SJCRH30 (cell line): ENCODE data around the gene OR6B2. TPM values are rescaled to one million over a fixed set of nuclear protein-coding genes. Genes with fewer than 3 reads are reported as not detected.
A peak's percentile ranks its signal among the peaks of the same experiment; 100 is the strongest.

Experiments
- DNase-seq, 2 experiments: peaks; one replicate each; pipeline ENCODE4 v3.0.0-alpha.2; 2015 to 2020
- H3K27ac ChIP-seq: fragments of 250-450 bp; sonication (Bioruptor Pico); 2 replicates; pipeline ENCODE4 v1.5.1; 2020; ENCODE audit warnings: mild to moderate bottlenecking, moderate library complexity
- H3K27me3 ChIP-seq: fragments of 250-450 bp; sonication (Bioruptor Pico); 2 replicates; pipeline ENCODE4 v1.5.1; 2020; ENCODE audit warnings: mild to moderate bottlenecking, moderate library complexity
- H3K36me3 ChIP-seq: fragments of 250-450 bp; sonication (Bioruptor Pico); 2 replicates; pipeline ENCODE4 v1.5.1; 2020; ENCODE audit warnings: mild to moderate bottlenecking, moderate library complexity
- H3K4me1 ChIP-seq: fragments of 250-450 bp; sonication (Bioruptor Pico); 2 replicates; pipeline ENCODE4 v1.5.1; 2020; ENCODE audit warnings: mild to moderate bottlenecking, moderate library complexity
- H3K4me3 ChIP-seq: fragments of 250-450 bp; sonication (Bioruptor Pico); 2 replicates; pipeline ENCODE4 v1.5.1; 2020; ENCODE audit warnings: mild to moderate bottlenecking, moderate library complexity
- H3K9me3 ChIP-seq: fragments of 250-450 bp; sonication (Bioruptor Pico); replicated peaks from 2 replicates; pipeline ENCODE4 v1.5.1; 2020; ENCODE audit warnings: mild to moderate bottlenecking, moderate library complexity
- total RNA-seq: library from RNA; depleted of rRNA; stranded (reverse); fragments of >200 nt; shearing (Covaris generic); gene quantifications from 2 replicates; pipeline ENCODE4 v1.2.3, GENCODE V29; 2014

Gene OR6B2
- total RNA-seq, 1 experiment from 2014 or later: not detected

DNA sequence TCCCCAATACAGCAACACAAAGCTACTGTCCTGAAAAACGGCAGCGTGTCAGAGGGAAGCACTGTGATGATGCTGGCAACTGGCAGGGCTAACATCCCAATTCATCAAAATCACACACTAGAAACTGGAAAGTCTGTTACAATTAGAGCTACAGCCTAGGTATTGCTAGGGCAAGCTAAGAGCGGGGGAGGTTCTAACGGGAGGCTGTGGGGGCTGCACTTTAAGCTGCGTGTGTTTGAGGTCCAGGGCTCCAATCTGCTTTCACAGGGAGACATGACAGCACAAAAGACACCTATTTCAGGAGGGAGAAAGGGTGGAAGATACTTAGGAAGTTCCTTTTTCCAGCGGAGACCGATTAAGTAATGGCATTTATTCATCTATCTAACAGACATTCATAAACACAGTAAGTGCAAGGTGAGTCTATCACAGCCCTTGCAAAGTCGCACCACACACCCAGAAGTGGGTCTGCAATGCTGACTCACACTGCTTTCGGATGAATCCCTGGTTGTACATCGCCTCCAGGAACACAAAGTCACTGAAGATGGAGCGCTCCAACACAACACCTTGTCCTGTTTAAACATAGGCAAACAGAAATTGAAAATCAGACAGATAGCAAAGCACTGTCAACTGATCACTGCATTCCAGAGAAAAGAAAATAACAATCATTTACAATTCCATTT, 12.0 kb downstream of the OR6B2 start:
- H3K4me3 ChIP-seq: no peak overlapping the region
- no peak overlapping the region for H3K27ac ChIP-seq
- H3K27me3 ChIP-seq: no peaks in the 10 kb centered on the region
- H3K9me3 ChIP-seq: no peaks in the 10 kb centered on the region
- no peaks in the 10 kb centered on the region for H3K4me1 ChIP-seq
- peaks cover 65% of the 10 kb centered on the region for H3K36me3 ChIP-seq
- no peak for DNase-seq

DNA sequence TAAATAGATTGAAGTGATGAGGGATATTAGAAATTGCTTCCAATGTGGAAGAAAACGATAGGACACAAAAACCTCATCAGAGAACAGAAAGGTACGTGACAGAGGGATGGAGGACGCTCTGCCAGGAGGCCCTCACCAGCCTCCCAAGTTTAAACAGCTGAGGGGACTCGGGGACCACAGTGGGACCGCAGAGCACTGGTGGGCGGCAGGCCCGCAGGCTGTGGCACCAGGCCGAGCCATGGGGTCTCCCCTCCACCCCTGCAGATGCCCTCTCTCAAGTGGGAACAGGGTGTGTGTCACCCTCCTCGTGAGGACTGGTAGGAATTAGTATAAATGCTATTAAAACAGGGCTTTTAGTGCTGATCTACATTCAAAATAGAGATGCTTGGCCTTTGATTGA, 15.9 kb downstream of the OR6B2 start:
- no peak for DNase-seq
- Histone ChIP-seq H3K4me3 (no peak overlapping the region), H3K36me3 (peaks cover 67% of the 10 kb centered on the region), H3K9me3 (no peaks in the 10 kb centered on the region), H3K4me1 (no peaks in the 10 kb centered on the region), H3K27ac (no peak overlapping the region), H3K27me3 (no peaks in the 10 kb centered on the region)

DNA sequence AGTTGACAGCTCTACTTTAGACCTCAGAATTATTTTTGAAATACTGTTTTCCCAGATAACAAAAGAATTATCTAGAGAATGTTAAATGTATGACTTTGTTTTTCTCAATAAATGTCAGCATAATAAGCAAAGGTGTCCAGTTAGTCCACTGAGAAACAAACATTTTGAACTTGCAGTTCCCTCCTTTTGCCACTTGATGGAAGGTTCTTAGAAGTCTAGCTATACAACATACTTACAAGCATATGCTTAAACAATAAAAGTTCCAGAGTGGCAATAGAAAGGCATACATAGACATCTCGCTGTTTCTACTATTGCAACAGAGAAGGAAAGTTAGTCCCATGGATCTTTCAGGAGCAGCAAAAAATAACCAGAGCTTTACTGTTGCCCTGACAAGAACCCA, 16.9 kb downstream of the OR6B2 start:
- no peaks in the 10 kb centered on the region for H3K27me3 ChIP-seq
- no peak for DNase-seq
- no peaks in the 10 kb centered on the region for H3K9me3 ChIP-seq
- H3K27ac ChIP-seq: no peak overlapping the region
- H3K4me1 ChIP-seq: no peaks in the 10 kb centered on the region
- peaks cover 63% of the 10 kb centered on the region for H3K36me3 ChIP-seq
- no peak overlapping the region for H3K4me3 ChIP-seq

DNA sequence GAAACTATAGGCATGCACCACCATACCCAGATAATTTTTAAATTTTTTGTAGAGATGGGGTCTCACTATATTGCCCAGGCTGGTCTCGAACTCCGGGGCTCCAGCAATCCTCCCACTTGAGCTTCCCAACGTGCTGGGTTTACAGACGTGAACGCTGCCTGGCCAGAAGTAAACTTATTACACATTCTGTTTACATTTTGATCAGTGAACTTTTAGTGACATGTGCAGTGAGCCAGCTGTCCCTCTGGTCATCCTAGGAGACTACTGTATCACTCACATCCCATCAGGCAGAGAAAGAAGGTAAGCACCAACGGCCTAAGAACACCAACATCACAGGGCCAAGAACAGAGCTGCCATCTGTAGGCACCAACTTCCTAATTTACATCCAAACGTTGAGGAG, 27.2 kb downstream of the OR6B2 start:
- Histone ChIP-seq H3K9me3 (no peaks in the 10 kb centered on the region), H3K27me3 (no peaks in the 10 kb centered on the region), H3K36me3 (peaks cover 47% of the 10 kb centered on the region), H3K4me1 (no peaks in the 10 kb centered on the region), H3K27ac (no peak overlapping the region), H3K4me3 (no peak overlapping the region)
- no peak for DNase-seq

DNA sequence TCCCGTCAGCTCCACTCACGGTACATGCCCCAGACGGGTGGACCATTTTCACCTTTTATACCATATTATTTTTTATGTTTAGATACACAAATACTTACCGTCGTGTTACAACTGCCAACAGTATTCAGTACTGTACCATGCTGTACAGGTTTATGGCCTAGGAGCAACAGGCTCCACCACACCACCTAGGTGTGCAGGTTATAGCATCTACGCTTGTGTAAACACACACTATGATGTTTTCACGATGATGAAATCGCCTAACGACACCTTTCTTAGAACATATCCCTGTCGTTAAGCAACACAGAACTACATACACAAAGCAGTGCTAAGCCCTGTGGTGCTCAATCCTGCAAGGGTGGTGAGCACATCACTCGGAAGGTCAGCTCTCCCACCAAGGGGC, 29.6 kb downstream of the OR6B2 start:
- Histone ChIP-seq H3K9me3 (no peaks in the 10 kb centered on the region), H3K36me3 (peaks cover 31% of the 10 kb centered on the region), H3K27ac (no peak overlapping the region), H3K4me3 (no peak overlapping the region), H3K4me1 (no peaks in the 10 kb centered on the region), H3K27me3 (no peaks in the 10 kb centered on the region)
- DNase-seq: no peak

DNA sequence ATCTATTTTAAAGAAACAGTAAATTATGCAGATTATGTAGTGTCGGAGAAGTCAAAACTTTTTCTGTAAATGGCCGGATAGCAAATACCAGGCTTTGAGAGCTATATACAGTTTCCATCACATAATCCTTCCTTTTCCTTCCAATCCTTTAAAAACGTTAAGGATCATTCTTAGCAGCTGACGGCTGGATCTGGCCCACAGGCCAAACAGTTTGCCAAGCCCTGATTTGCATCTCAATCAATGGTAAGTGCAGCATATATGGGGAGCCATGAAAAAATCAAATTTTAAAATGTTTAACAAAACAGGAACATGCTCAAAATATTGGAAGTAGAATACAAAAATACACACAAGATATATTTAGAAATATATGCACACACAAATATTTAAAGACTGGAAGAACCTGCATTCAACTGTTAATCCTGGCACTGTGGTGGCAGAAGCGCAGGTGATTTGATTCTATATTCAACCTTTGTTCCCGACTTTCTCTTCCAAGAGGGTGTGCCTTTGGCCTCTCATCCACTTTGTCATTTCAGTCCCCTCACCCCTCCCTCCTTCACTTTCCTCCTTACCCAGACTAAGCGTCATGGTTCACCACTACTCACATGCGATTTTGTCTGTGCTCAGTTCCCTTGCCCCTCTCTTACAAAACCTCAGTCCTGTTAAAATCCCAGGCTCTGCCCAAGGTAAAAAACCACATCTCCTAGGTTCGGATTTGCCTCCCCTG, 32.4 kb downstream of the OR6B2 start:
- no peaks in the 10 kb centered on the region for H3K27me3 ChIP-seq
- no peak for DNase-seq
- no peaks in the 10 kb centered on the region for H3K9me3 ChIP-seq
- H3K36me3 ChIP-seq: peaks cover 18% of the 10 kb centered on the region
- no peak overlapping the region for H3K4me3 ChIP-seq
- H3K4me1 ChIP-seq: no peaks in the 10 kb centered on the region
- no peak overlapping the region for H3K27ac ChIP-seq

DNA sequence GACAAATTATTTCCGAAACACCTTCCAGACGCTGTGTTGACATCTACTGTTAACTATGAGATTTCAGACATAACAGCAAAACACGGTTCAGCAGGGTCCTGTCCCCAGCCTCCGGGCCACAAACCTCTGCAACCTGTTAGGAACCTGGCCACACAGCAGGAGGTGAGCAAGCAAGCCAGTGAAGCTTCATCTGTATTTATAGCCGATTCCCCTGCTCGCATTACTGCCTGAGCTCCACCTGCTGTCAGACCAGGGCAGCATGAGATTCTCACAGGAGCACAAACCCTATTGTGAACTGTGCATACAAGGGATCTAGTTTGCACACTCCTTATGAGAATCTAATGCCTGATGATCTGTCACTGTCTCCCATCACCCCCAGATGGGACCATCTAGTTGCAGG, 36.1 kb downstream of the OR6B2 start:
- Histone ChIP-seq H3K4me3 (no peak overlapping the region), H3K36me3 (peaks cover 19% of the 10 kb centered on the region), H3K4me1 (no peaks in the 10 kb centered on the region), H3K27ac (no peak overlapping the region), H3K27me3 (no peaks in the 10 kb centered on the region), H3K9me3 (no peaks in the 10 kb centered on the region)
- no peak for DNase-seq

DNA sequence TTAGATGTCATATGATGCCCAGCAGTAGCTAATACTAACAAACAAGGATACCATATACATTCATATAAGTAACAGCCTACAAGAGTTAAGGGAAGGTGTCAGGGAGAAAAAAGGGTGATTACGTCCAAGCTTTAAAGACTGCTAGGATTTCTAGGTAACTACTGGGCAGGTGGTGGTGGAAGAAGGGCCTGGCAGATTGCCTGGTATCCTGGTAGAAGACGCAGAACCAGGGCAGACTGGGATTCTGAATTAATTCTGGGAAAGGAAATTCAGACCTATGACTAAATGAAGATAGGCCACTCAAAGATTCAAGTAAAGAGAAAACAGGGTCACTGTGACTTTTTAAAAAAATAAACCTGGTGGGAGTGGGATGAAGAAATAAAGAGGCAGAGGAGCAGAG, 36.9 kb downstream of the OR6B2 start:
- Histone ChIP-seq H3K27ac (no peak overlapping the region), H3K9me3 (no peaks in the 10 kb centered on the region), H3K27me3 (no peaks in the 10 kb centered on the region), H3K4me3 (no peak overlapping the region), H3K4me1 (no peaks in the 10 kb centered on the region), H3K36me3 (peaks cover 21% of the 10 kb centered on the region)
- no peak for DNase-seq

DNA sequence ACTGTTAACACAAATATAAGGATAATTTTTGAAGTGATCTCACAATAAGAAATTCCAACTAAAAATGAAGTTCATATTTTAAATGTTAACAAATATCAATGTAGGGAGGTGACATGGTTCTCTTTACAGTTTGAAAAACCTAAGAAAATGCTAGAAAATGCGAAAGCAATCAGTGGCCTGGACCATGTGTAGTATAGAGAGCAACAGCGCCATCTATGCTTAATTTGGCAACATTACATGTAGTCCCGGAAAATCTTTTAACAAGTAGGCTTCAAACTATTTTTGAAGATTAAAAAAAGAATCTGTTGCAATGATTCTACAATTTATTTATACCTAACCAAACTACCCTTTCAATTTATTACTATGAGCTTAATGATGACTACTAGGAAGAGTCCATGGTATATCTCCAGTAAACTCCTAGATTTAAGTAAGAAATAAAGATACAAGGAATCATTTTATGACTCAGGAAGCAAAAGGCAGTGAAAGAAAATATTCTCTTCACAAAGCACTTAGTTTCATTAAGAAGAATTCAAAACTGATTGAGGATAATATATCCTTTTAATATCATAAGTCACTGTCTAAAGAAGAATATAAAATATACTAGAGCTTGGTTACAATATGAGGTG, 38.4 kb downstream of the OR6B2 start:
- no peaks in the 10 kb centered on the region for H3K4me1 ChIP-seq
- no peaks in the 10 kb centered on the region for H3K27me3 ChIP-seq
- H3K36me3 ChIP-seq: peaks cover 31% of the 10 kb centered on the region
- peak in 1 of 2 experiments; percentile 70 for DNase-seq
- no peak overlapping the region for H3K4me3 ChIP-seq
- no peaks in the 10 kb centered on the region for H3K9me3 ChIP-seq
- no peak overlapping the region for H3K27ac ChIP-seq

DNA sequence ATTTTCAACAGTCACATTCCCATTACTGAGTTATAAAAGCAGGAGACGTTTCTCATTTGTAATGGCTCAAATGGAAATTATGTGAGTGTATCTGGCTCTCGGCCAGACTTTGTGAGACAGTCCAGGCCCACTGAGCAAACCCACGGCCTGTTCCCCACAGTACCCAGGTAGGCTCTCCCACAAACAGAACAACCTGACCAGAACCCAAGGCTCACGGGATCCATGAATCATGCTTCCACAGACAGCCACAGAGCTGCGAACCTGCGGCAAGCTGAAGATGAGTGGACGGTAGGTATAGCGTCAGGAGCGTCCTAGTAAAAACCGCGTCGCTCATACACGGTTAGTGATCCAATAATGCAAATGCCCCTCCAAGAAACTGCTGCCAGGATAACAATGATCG, 39.3 kb downstream of the OR6B2 start:
- no peak overlapping the region for H3K27ac ChIP-seq
- H3K36me3 ChIP-seq: peaks cover 40% of the 10 kb centered on the region
- H3K4me1 ChIP-seq: no peaks in the 10 kb centered on the region
- no peaks in the 10 kb centered on the region for H3K27me3 ChIP-seq
- no peaks in the 10 kb centered on the region for H3K9me3 ChIP-seq
- no peak overlapping the region for H3K4me3 ChIP-seq
- no peak for DNase-seq

DNA sequence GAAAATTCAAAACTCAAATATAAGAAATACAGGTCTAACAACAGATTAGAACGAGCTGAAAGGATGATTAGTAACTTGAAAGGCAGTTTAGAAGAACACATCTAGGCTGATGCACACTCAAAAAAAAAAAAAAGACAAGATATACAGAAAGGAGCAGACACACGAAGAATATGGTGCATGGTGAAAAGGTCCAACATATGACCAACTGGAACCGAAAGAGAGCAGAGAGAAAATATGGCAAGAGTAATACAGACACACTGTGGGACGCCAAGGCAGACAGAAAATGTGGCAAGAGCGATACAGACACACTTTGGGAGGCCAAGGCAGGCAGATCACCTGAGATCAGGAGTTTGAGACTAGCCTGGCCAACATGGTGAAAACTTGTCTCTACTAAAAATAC, 44.9 kb downstream of the OR6B2 start:
- Histone ChIP-seq H3K36me3 (peaks cover 70% of the 10 kb centered on the region), H3K27ac (no peak overlapping the region), H3K27me3 (no peaks in the 10 kb centered on the region), H3K4me1 (no peaks in the 10 kb centered on the region), H3K4me3 (no peak overlapping the region), H3K9me3 (no peaks in the 10 kb centered on the region)
- DNase-seq: no peak

DNA sequence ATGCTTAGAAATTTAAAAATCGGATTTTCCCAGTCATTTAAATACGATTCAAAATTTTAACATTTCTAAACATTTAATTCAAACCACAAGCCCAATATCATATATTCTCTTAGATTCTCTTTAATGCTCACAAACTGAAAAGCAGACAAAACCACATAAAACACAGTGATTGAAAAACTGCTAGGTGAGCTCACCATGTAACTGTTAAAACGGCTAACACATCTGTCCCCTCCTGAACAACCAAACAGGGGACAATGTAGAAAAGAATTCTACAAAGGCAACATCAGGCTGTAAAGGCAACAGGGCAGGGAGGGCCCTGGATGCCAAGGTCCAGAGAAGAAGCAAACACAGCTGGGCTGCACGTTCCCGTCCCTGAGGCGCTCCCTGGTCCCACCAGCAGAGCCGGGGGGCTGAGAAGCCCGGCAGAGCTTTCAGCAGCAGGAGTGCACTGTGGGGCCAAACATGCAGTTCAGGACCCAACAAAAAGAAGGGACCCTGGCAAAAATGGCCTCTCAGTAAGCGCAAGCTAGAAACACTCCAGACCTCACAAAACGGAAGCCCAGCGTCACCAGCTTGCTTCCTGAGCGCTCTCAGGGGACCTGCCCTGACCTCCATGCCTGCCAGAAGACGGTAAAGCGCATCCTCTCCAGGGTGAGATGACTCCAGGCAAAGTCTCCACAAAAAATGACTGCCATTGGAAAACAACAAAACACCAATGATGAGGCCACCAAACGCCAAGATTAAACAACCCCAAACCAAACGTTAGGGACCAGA, 45.6 kb downstream of the OR6B2 start:
- H3K27me3 ChIP-seq: no peaks in the 10 kb centered on the region
- DNase-seq: no peak
- H3K4me1 ChIP-seq: no peaks in the 10 kb centered on the region
- H3K36me3 ChIP-seq: peaks cover 67% of the 10 kb centered on the region
- no peak overlapping the region for H3K4me3 ChIP-seq
- no peak overlapping the region for H3K27ac ChIP-seq
- H3K9me3 ChIP-seq: no peaks in the 10 kb centered on the region

DNA sequence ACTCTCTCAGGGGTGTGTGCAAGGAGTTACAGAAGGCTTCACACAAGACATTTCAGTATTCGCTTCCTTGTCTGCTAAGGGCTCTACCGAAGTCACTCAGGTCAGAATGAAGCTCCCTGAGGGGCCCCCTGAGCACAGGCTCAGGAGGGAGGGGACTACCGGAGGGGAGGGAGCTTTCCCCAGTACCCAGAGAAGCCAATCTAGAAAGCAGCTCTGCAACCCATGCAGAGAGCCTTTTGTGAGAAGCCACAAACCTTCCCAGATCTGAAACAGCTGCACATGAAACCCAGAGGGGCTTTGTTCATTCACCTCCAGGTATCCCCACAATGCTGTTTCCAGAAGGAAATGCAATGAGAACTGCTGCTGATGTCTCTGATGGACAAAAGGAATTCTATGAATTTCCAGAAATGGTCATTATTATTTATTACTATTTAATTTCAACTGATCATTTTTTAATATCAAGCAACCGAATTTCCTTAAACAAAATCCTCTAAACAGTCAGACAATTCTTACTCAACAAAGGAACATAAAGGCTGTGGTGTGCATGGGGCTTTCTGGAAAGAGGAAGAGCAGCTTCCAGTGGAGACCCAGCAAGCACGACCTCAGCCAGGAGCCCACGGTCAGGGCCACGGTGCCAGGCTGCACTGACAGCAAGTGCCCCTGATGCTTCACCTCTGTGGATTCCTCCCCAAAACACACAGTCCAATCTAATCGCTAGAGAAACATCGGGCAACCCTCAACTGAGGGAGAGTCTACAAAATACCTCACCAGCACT, 47.0 kb downstream of the OR6B2 start:
- no peak overlapping the region for H3K4me3 ChIP-seq
- no peaks in the 10 kb centered on the region for H3K27me3 ChIP-seq
- H3K9me3 ChIP-seq: no peaks in the 10 kb centered on the region
- no peak overlapping the region for H3K27ac ChIP-seq
- DNase-seq: no peak
- H3K36me3 ChIP-seq: peaks cover 73% of the 10 kb centered on the region
- no peaks in the 10 kb centered on the region for H3K4me1 ChIP-seq
